Measurements from ENCODE around the gene TRIM7. TPM values are rescaled to one million over a fixed set of nuclear protein-coding genes. Genes with fewer than 3 reads are reported as not detected.
A peak's percentile ranks its signal among the peaks of the same experiment; 100 is the strongest.

Gene TRIM7
- total RNA-seq, 4 donors from 2014 or later: 44.8 to 80.6 (median 54.5) TPM

DNA sequence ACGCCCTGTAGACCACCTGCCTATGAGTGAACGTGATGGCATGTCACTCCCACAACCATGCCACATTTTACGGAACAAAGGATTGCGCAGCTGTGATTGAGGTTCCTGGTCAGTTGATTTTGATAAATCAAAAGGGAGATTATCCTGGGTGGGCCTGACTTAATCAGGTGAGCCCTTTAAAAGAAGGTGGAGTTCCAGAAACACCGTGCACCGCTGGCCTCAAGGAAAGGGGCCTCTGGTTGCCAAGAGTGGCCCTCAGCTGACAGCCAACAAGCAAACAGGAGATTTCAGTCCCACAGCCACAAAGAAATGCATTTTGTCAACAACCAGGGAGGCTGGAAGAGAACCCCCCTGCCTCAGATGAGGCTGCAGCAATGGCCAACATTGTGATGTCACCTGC lies 19.0 kb downstream of the TRIM7 start:
- no peaks in the 10 kb centered on the region for H3K36me3 ChIP-seq
- H3K9me3 ChIP-seq: no peaks in the 10 kb centered on the region
- H3K4me3 ChIP-seq: no peak overlapping the region
- DNase-seq: no peak
- H3K27ac ChIP-seq: no peak overlapping the region
- WGBS, 2 donors: 79 to 86% methylated on average over 4 to 5 of the region's 6 CpGs
- H3K27me3 ChIP-seq: no peaks in the 10 kb centered on the region
- TF ChIP-seq POLR2A (IDR thresholded peaks at IDR 0.05): no peak
- TF ChIP-seq CTCF (IDR thresholded peaks at IDR 0.05): no peak
- peaks cover 5 to 69% (median 29%) of the 10 kb centered on the region in 3 donors for H3K4me1 ChIP-seq
- intact Hi-C loops (cut with DNase I): loop anchor here (10.0 kb wide), 1 partner anchor 79 kb away; the partner anchor contains the start of gene TRIM52

GRCh38 chr5:181185560-181185959 lies 19.4 kb downstream of the TRIM7 start:
- no peak overlapping the region for H3K27ac ChIP-seq
- peaks cover 5 to 64% (median 29%) of the 10 kb centered on the region in 3 donors for H3K4me1 ChIP-seq
- H3K36me3 ChIP-seq: no peaks in the 10 kb centered on the region
- intact Hi-C loops (cut with DNase I): loop anchor here (10.0 kb wide), 1 partner anchor 79 kb away; the partner anchor contains the start of gene TRIM52
- H3K27me3 ChIP-seq: no peaks in the 10 kb centered on the region
- TF ChIP-seq CTCF (IDR thresholded peaks at IDR 0.05) (no peak), POLR2A (IDR thresholded peaks at IDR 0.05) (no peak)
- H3K4me3 ChIP-seq: no peak overlapping the region
- no peaks in the 10 kb centered on the region for H3K9me3 ChIP-seq
- no peak for DNase-seq
- WGBS, 2 donors: 82 to 83% methylated on average over 13 of the region's 13 CpGs

GRCh38 chr5:181184845-181185216 lies 20.2 kb downstream of the TRIM7 start:
- H3K4me1 ChIP-seq: peaks cover 3 to 57% (median 29%) of the 10 kb centered on the region in 3 donors
- WGBS, 2 donors: 80 to 82% methylated on average over 16 of the region's 16 CpGs

GRCh38 chr5:181182651-181183050 lies 22.3 kb downstream of the TRIM7 start:
- WGBS, 2 donors: 70 to 80% methylated on average over 11 to 12 of the region's 12 CpGs

More at GRCh38 chr5:181184845-181185216, 20.2 kb downstream of the TRIM7 start:
- Histone ChIP-seq H3K9me3 (no peaks in the 10 kb centered on the region), H3K36me3 (no peaks in the 10 kb centered on the region), H3K27ac (peak overlapping the region in 3 of 4 donors; percentile 32 to 59 (median 54)), H3K4me3 (peak overlapping the region in 3 of 4 donors; percentile 43 to 67 (median 50)), H3K27me3 (no peaks in the 10 kb centered on the region)
- intact Hi-C loops (cut with DNase I): loop anchor here (10.0 kb wide), 1 partner anchor 80 kb away; the partner anchor contains the start of gene TRIM52
- TF ChIP-seq CTCF (IDR thresholded peaks at IDR 0.05): no peak
- no peak for TF ChIP-seq POLR2A (IDR thresholded peaks at IDR 0.05)
- no peak for DNase-seq

More at GRCh38 chr5:181182651-181183050, 22.3 kb downstream of the TRIM7 start:
- H3K27ac ChIP-seq: peak overlapping the region in 1 of 4 donors; percentile 25
- H3K4me1 ChIP-seq: peaks cover 3 to 35% (median 22%) of the 10 kb centered on the region in 3 donors
- intact Hi-C loops (cut with DNase I): loop anchor here (10.0 kb wide), 1 partner anchor 82 kb away; the partner anchor contains the start of gene TRIM52
- TF ChIP-seq CTCF (IDR thresholded peaks at IDR 0.05): no peak
- no peak for TF ChIP-seq POLR2A (IDR thresholded peaks at IDR 0.05)
- no peaks in the 10 kb centered on the region for H3K9me3 ChIP-seq
- no peaks in the 10 kb centered on the region for H3K36me3 ChIP-seq
- peaks cover 0 to 9% (median 0%) of the 10 kb centered on the region in 4 donors for H3K27me3 ChIP-seq
- DNase-seq: no peak
- H3K4me3 ChIP-seq: no peak overlapping the region

All from esophagus squamous epithelium (tissue), 5 donors.